Ishikawa (cell line): ENCODE data around the gene SIGLEC8.

Source experiments
- CEBPB ChIP-seq: IDR thresholded peaks from 2 replicates; pipeline ENCODE4 v1.6.1; 2012
- CREB1 ChIP-seq: IDR thresholded peaks from 2 replicates; pipeline ENCODE4 v1.6.1; 2012; ENCODE audit warnings: low read depth
- EGR1 ChIP-seq: IDR thresholded peaks from 2 replicates; pipeline ENCODE4 v1.6.1; 2012
- EP300 ChIP-seq: IDR thresholded peaks from 2 replicates; pipeline ENCODE4 v1.6.1; 2012; ENCODE audit warnings: borderline replicate concordance
- FOXM1 ChIP-seq: IDR thresholded peaks from 2 replicates; pipeline ENCODE4 v1.6.1; 2012; ENCODE audit warnings: low read depth, borderline replicate concordance
- MAX ChIP-seq: IDR thresholded peaks from 2 replicates; pipeline ENCODE4 v1.6.1; 2012
- NFIC ChIP-seq: IDR thresholded peaks from 2 replicates; pipeline ENCODE4 v1.6.1; 2012
- RAD21 ChIP-seq: IDR thresholded peaks from 2 replicates; pipeline ENCODE4 v1.6.1; 2012; ENCODE audit warnings: low read depth
- REST ChIP-seq: IDR thresholded peaks from 2 replicates; pipeline ENCODE4 v1.6.1; 2012; ENCODE audit warnings: low read depth, mild to moderate bottlenecking
- TAF1 ChIP-seq: IDR thresholded peaks from 2 replicates; pipeline ENCODE4 v1.6.1; 2012; ENCODE audit warnings: low read depth, mild to moderate bottlenecking
- TCF12 ChIP-seq: IDR thresholded peaks from 2 replicates; pipeline ENCODE4 v1.6.1; 2012; ENCODE audit warnings: low read depth
- TEAD4 ChIP-seq: IDR thresholded peaks from 2 replicates; pipeline ENCODE4 v1.6.1; 2012
- USF1 ChIP-seq: IDR thresholded peaks from 2 replicates; pipeline ENCODE4 v1.6.1; 2012
- YY1 ChIP-seq: IDR thresholded peaks from 2 replicates; pipeline ENCODE4 v1.6.1; 2012; ENCODE audit warnings: low read depth
- ZBTB7A ChIP-seq: IDR thresholded peaks from 2 replicates; pipeline ENCODE4 v1.6.1; 2012; ENCODE audit warnings: low read depth

The SIGLEC8 gene

GRCh38 chr19:51421229-51422052 is 36.8 kb downstream of the SIGLEC8 start:
- TF ChIP-seq EP300: no peak
- no peak for TF ChIP-seq TAF1
- no peak for TF ChIP-seq MAX
- no peak for TF ChIP-seq ZBTB7A
- no peak for TF ChIP-seq EGR1
- no peak for TF ChIP-seq RAD21

GRCh38 chr19:51418707-51419106 is 39.5 kb downstream of the SIGLEC8 start:
- no peak for TF ChIP-seq EP300
- no peak for TF ChIP-seq CEBPB
- no peak for TF ChIP-seq ZBTB7A
- no peak for TF ChIP-seq MAX
- TF ChIP-seq EGR1: no peak
- TF ChIP-seq YY1: no peak
- no peak for TF ChIP-seq REST
- TF ChIP-seq FOXM1: no peak
- no peak for TF ChIP-seq NFIC
- TF ChIP-seq TEAD4: no peak

- no peak for TF ChIP-seq CEBPB
These were observed 40.5 kb downstream of the SIGLEC8 start for GRCh38 chr19:51417810-51418157.

- TF ChIP-seq REST: no peak
- TF ChIP-seq CEBPB: no peak
- TF ChIP-seq NFIC: no peak
- no peak for TF ChIP-seq RAD21
- no peak for TF ChIP-seq TEAD4
- TF ChIP-seq CREB1: no peak
- TF ChIP-seq MAX: no peak
- no peak for TF ChIP-seq EP300
- TF ChIP-seq USF1: no peak
- no peak for TF ChIP-seq TAF1
- no peak for TF ChIP-seq YY1
- TF ChIP-seq EGR1: no peak
- no peak for TF ChIP-seq FOXM1
- TF ChIP-seq ZBTB7A: no peak
These were observed 41.0 kb downstream of the SIGLEC8 start, which contains the start of gene SIGLEC10 for GRCh38 chr19:51417107-51417809. Gene SIGLEC10 (minus strand): TSS chr19:51417642. CDS start chr19:51417581, 61 bp downstream.

- TF ChIP-seq FOXM1 (no peak), NFIC (no peak), TCF12 (no peak), EP300 (no peak), CREB1 (no peak), MAX (no peak), YY1 (no peak), REST (no peak), TEAD4 (no peak), USF1 (no peak)
These were observed 43.1 kb downstream of the SIGLEC8 start for GRCh38 chr19:51415187-51415586.
